ENCODE measurements around the gene TRAF1. TPM values are rescaled to one million over a fixed set of nuclear protein-coding genes. Genes with fewer than 3 reads are reported as not detected.

TRAF1 gene
- total and polyA plus RNA-seq, 2 of the 13 experiments (the other 11 are each of a cell fraction or from before 2014, with no cell fraction given): 0.44 to 1.0 TPM

GRCh38 chr9:120928483-120929228, 2.1 kb upstream of the TRAF1 start (continued):
- peak; percentile 61; the same call in 1 of the 2 replicates for TF ChIP-seq ZGPAT (CRISPR knock-in tag; IDR thresholded peaks at IDR 0.05)
- no peak for TF ChIP-seq ZNF260 (CRISPR knock-in tag; IDR thresholded peaks at IDR 0.05; ENCODE audit: borderline replicate concordance, low read depth)
- TF ChIP-seq ZNF510 (CRISPR knock-in tag; IDR thresholded peaks at IDR 0.05; ENCODE audit: low read depth): 0 out of 2 replicates have a peak, but pooled peaks have one; percentile 19
- TF ChIP-seq UBTF (CRISPR knock-in tag; IDR thresholded peaks at IDR 0.05): peak; percentile 82
- no peak for TF ChIP-seq MZF1 (CRISPR knock-in tag; IDR thresholded peaks at IDR 0.05; ENCODE audit: borderline replicate concordance)
- no peak for TF ChIP-seq KAT2B (IDR thresholded peaks at IDR 0.05; ENCODE audit: borderline replicate concordance, low read depth, low read length)
- TF ChIP-seq ARID2 (CRISPR knock-in tag; IDR thresholded peaks at IDR 0.05; ENCODE audit: borderline replicate concordance): no peak
- no peak for TF ChIP-seq DNMT3B (CRISPR knock-in tag; conservative IDR thresholded peaks at IDR 0.05)
- TF ChIP-seq CBX2 (IDR thresholded peaks at IDR 0.05; ENCODE audit: low read depth, low read length): no peak
- TF ChIP-seq CBX2 (CRISPR knock-in tag; IDR thresholded peaks at IDR 0.05; ENCODE audit: low read depth): no peak
- TF ChIP-seq GZF1 (CRISPR knock-in tag; IDR thresholded peaks at IDR 0.05): no peak
- no peak for TF ChIP-seq ONECUT2 (CRISPR knock-in tag; IDR thresholded peaks at IDR 0.05)
- TF ChIP-seq PRMT3 (CRISPR knock-in tag; IDR thresholded peaks at IDR 0.05; ENCODE audit: borderline replicate concordance, low read depth): no peak
- TF ChIP-seq ZBTB38 (CRISPR knock-in tag; IDR thresholded peaks at IDR 0.05): no peak
- no peak for TF ChIP-seq ELF4 (CRISPR knock-in tag; IDR thresholded peaks at IDR 0.05; ENCODE audit: borderline replicate concordance)
- no peak for TF ChIP-seq NKX3-1 (CRISPR knock-in tag; IDR thresholded peaks at IDR 0.05)
- no peak for TF ChIP-seq NPAS2 (CRISPR knock-in tag; IDR thresholded peaks at IDR 0.05; ENCODE audit: borderline replicate concordance)
- TF ChIP-seq TOPORS (CRISPR knock-in tag; IDR thresholded peaks at IDR 0.05): no peak
- TF ChIP-seq ATAD3A (CRISPR knock-in tag; IDR thresholded peaks at IDR 0.05): no peak
- TF ChIP-seq, protein P1, sequence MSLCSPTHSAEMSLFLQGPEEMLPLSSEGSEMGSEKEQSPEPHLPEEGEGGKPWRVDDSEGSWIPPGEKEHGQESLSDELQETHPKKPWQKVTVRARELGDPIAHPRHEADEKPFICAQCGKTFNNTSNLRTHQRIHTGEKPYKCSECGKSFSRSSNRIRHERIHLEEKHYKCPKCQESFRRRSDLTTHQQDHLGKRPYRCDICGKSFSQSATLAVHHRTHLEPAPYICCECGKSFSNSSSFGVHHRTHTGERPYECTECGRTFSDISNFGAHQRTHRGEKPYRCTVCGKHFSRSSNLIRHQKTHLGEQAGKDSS (CRISPR knock-in tag; IDR thresholded peaks at IDR 0.05; ENCODE audit: borderline replicate concordance, low read depth): 0 out of 2 replicates have a peak, but pooled peaks have one; percentile 36
- TF ChIP-seq MAX (IDR thresholded peaks at IDR 0.05): peak; percentile 21; the same call in 1 of the 2 replicates
- no peak; the same call in 1 of the 2 replicates for TF ChIP-seq MED1 (CRISPR knock-in tag; IDR thresholded peaks at IDR 0.05)
- peak; percentile 85 for TF ChIP-seq ZSCAN25 (CRISPR knock-in tag; IDR thresholded peaks at IDR 0.05)
- TF ChIP-seq YEATS2 (CRISPR knock-in tag; IDR thresholded peaks at IDR 0.05; ENCODE audit: borderline replicate concordance): no peak
- TF ChIP-seq ZNF605 (CRISPR knock-in tag; IDR thresholded peaks at IDR 0.05): 0 out of 2 replicates have a peak, but pooled peaks have one; percentile 15
- TF ChIP-seq, protein P2, sequence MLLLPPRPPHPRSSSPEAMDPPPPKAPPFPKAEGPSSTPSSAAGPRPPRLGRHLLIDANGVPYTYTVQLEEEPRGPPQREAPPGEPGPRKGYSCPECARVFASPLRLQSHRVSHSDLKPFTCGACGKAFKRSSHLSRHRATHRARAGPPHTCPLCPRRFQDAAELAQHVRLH (CRISPR knock-in tag; IDR thresholded peaks at IDR 0.05; ENCODE audit: borderline replicate concordance, low read depth): no peak

All from HepG2 (cell line).